ENCODE results near the gene IZUMO1R.

DNA sequence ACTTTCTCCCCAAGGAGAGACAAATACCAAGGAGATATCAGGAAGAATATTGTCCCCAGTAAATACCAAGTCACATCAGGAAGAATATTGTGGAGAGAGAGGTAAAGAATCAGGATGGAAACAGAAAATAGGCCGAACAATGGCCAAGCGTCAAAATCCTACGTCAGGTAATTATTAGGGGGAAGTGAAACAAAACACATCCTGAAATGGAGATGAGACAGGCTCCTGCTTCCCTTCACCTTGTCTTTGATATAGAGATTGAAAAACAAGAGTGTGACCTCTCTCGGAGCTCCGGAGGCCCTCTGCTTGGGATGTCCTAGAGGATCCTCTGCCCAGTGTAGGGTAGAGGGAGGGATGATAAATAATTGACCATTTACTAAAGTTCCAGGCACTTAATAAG lies 27.4 kb upstream of the IZUMO1R start:
- TF ChIP-seq, protein P1, sequence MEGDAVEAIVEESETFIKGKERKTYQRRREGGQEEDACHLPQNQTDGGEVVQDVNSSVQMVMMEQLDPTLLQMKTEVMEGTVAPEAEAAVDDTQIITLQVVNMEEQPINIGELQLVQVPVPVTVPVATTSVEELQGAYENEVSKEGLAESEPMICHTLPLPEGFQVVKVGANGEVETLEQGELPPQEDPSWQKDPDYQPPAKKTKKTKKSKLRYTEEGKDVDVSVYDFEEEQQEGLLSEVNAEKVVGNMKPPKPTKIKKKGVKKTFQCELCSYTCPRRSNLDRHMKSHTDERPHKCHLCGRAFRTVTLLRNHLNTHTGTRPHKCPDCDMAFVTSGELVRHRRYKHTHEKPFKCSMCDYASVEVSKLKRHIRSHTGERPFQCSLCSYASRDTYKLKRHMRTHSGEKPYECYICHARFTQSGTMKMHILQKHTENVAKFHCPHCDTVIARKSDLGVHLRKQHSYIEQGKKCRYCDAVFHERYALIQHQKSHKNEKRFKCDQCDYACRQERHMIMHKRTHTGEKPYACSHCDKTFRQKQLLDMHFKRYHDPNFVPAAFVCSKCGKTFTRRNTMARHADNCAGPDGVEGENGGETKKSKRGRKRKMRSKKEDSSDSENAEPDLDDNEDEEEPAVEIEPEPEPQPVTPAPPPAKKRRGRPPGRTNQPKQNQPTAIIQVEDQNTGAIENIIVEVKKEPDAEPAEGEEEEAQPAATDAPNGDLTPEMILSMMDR (conservative IDR thresholded peaks at IDR 0.05; ENCODE audit: low read depth, low read length): no peak
- no peak for TF ChIP-seq EZH2 (IDR thresholded peaks at IDR 0.05; ENCODE audit: low read length, unreplicated experiment)
